ENCODE results near the gene GRHL3.

The GRHL3 gene

DNA sequence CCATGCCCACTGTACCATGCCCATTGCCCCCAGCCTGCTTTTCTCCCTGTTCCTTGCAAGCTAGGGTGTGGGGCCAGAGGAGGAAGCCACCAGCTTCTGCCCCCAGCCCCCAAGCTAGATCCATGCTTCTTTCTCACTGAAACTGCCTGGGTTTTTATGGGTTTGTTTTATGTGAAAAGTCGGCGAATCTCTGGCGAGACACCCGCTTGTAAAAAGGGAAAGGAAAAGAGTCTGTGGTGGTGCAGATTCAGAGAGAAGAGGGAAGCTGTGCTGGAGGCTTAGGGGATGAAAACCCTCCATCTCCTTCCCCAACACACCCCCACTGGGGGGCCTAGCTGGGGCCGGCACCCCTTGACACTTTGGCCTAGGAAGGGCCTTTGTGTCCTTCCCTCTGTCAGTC, 26.2 kb downstream of the GRHL3 start:
- no peak for DNase-seq

DNA sequence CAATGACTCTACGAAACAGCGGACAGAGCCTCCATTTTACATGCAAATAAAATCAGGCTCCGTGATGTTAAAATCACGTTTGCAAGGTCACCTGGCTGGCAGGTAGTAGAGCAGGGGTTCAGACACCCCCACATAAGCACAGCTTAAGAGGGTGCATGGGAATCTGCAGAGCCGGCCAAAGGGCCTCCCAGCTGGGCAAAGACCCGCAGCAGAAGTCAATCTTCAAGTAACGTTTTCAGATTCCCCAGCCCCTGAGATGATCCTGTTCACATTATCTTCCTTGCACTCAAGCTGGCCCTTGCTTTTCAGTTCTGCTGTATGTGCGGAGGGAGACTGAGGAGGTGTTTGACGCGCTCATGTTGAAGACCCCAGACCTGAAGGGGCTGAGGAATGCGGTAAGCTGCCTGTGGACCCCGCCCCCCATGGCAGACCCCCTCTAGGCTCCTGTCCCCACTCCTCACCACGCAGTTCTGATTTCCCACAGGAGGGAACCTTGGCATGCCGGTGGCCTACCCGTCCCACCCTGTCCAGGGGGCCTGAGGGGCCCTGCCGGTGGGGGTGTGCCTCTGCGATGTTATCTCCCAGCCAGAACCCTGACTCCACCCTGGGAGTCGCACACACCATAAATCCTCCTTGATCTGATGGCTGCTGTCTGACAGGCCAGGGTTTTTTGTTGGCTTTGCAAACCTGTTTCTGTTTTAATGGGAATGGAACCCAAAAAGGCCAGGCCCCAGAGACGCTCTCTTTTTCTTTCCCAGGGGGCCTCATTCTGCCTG, 28.2 kb downstream of the GRHL3 start:
- no peak for DNase-seq

DNA sequence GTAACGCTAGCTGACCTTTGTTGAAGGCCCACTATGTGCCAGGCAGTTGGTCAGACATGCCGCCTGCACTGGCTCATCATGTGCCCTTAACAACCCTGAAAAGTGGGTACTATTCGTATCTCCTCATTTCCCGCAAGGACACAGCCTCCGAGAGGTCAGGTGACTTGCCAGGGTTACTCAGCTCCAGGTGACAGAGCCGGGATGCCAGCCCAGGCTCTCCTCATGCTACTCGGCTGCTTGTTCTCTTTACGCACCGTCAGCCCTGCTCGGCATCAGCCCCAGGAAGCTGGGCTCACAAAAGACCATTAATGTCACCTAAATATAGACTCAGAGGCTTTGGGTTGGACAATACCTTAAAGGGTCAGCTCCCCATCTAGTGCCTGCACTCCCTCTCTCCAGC, 29.0 kb downstream of the GRHL3 start:
- DNase-seq, result no peak

- no peak for DNase-seq
These were observed 30.7 kb downstream of the GRHL3 start for GRCh38 chr1:24349891-24350290.

GRCh38 chr1:24351247-24351646, 32.1 kb downstream of the GRHL3 start:
- no peak for DNase-seq

- DNase-seq, result peak in 2 of 4 experiments; percentile 9 to 29
These were observed 32.9 kb downstream of the GRHL3 start for GRCh38 chr1:24351918-24352627.

GRCh38 chr1:24353292-24353891, 34.2 kb downstream of the GRHL3 start:
- DNase-seq, result no peak

GRCh38 chr1:24355466-24355865, 36.3 kb downstream of the GRHL3 start:
- no peak for DNase-seq

- DNase-seq, result no peak
These were observed 37.9 kb downstream of the GRHL3 start for GRCh38 chr1:24357038-24357437.

GRCh38 chr1:24360681-24361080, 41.5 kb downstream of the GRHL3 start:
- no peak for DNase-seq

DNA sequence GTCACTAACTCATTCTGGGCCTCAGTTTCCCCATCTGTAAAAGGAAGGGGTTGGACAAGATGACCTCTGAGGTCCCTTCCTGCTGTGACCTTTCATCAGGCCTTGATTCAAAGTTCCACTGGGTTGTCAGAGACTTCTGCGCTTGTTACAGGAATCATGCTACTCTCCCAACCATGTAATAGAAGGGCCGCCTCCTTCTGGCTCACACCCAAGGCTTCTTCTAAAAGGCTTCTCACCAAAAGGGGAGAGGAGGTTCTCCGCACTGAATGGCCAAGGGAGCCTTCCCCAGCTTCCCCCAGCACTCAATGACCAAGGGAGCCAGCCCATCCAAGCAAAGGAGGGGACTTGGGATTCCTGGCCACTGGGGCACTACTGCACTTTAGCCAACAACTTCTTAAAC, 42.7 kb downstream of the GRHL3 start:
- no peak for DNase-seq

GRCh38 chr1:24362396-24362795, 43.2 kb downstream of the GRHL3 start:
- no peak for DNase-seq

- no peak for DNase-seq
These were observed 43.9 kb downstream of the GRHL3 start for GRCh38 chr1:24362982-24363614.

- no peak for DNase-seq
These were observed 44.8 kb downstream of the GRHL3 start for GRCh38 chr1:24363994-24364393.

DNA sequence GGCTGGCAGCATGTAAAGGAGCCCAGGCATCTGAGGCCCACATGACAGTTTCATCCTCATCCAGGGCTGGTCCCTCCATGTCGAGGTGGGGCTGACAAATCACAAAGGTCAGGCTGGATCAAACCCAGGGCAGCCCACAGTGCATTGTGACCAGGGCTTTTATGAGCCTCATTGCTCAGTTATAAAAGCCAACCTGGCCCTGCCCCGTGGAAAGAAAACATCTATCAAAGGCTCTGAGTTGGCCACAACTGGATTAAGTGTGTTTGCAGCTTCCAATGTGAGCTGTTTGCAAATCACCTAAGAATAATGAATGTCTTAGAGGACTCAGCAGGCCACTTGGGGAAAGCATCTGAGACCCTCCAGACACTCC, 45.4 kb downstream of the GRHL3 start:
- no peak for DNase-seq

GRCh38 chr1:24364975-24365678, 46.0 kb downstream of the GRHL3 start:
- no peak for DNase-seq

- DNase-seq, result no peak
These were observed 47.5 kb downstream of the GRHL3 start for GRCh38 chr1:24366707-24367106.

DNA sequence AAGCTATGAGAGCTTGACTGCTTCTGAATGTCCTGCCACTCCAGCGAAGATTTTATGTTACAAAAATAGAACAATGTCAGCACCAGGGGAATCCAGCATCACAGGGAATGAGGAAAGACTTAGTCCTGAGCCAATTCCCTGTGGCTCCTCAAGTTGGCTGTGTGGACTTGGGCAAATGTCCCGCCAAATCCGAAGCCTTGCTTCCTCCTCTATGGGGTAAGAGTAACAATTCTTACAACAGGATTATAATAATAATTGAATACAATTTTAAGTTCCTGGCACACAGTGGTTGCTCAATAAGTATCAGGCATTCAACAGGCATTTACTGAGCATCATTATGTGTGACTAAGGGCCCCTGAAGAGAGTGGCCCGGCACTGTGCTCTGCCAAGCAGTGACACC, 50.0 kb downstream of the GRHL3 start:
- no peak for DNase-seq

DNA sequence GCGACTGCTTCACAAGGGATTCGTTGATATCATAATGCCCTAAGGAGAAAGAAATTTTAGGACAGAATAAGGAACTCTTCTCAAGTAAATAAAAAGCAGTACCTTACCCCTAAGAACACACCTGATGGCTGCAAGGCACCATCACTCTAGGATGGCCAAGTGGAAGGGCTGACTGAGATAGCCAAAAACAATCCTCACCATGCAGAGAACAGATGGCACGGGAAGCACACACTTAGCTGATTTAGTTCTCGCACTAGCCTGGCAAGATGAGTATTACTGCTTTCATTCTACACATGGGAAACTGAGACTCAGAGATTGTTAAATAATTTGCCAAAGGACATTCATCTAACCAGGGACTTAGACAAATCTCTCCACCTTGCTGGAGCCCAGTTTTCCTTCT, 50.6 kb downstream of the GRHL3 start:
- DNase-seq, result no peak

GRCh38 chr1:24373044-24373443, 53.9 kb downstream of the GRHL3 start:
- no peak for DNase-seq

GRCh38 chr1:24373710-24374109, 54.6 kb downstream of the GRHL3 start:
- no peak for DNase-seq

- no peak for DNase-seq
These were observed 56.0 kb downstream of the GRHL3 start for GRCh38 chr1:24374891-24375786.

Measured in activated CD4-positive, CD25-positive, alpha-beta regulatory T cell (primary cell).